NCI-H748 (cell line): ENCODE data around the gene LOC101059915.
A peak's percentile ranks its signal among the peaks of the same experiment; 100 is the strongest.

ENCODE experiments used
- DNase-seq: peaks from one replicate; lab custom pipeline; 2025; ENCODE audit not compliant: unreplicated experiment; lab: John Stamatoyannopoulos, UW

The LOC101059915 gene

GRCh38 chrX:71667328-71668247, at the start of gene LOC101059915:
LOC101059915 (plus strand) TSS chrX:71667546.
- peak; percentile 20 for DNase-seq

DNA sequence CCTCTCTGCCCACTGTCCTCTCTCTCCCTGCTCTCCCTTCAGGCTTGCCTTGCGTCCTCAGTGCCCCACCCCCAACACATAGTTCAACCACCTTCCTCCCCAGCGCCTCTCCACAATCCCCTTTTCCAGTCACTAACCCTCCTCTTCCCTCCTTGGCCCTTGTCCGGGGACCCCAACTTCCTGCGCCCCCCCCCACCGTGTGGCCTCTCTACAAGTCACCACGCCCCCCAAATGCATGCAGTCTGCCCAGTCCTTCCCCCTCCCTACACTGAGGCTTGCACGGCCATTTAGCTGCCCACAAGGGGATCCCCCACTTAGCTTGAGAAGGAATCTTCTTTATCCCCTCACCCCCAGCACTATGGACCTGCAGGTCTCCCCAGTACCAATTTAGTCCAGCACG, 49.6 kb upstream of the LOC101059915 start:
- DNase-seq = no peak

DNA sequence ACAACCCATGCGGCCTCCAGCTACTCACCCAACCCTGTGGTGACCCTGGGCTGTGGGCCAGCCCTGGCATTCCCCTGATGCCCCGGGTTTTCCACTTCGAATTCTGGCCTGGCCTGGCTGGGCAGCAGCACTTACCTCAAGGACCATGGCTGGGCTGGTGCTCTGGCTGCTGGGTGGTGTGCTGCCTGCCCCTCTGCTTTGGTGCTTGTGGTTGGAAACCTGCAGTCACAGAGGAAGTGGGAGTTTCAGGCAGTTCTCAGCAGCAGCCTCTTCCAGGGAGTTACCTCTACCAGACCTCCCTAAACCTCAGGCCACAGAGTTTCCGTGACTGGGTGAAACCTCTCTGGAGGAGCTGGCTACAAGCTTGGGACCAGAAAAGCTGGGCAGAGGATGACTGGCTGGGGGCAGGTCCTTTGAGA, 49.0 kb upstream of the LOC101059915 start, which contains the start of gene CXCR3:
Gene CXCR3, minus strand, starts transcription at position 209 of the 419 bp plus-strand sequence. Its CDS starts 62 bp downstream, at position 147.
- DNase-seq = no peak

DNA sequence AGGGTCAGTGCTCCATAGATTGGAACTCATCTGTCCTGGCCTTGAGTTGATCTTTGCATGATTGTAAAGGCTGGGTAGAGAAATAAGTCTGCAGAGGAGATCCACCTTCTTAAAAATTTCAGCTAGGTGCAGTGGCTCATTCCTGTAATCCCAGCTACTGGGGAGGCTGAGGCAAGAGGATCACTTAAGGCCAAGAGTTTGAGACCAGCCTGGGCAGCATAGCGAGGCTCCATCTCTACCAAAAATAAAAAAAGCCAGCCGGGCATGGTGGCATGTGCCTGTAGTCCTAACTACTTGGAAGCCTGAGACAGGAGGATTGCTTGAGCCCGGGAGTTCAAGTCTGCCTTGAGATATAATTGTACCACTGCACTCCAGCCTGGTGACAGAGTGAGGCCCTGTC, 48.6 kb upstream of the LOC101059915 start:
- no peak for DNase-seq

GRCh38 chrX:71619193-71619592, 48.2 kb upstream of the LOC101059915 start:
- DNase-seq = no peak

GRCh38 chrX:71619986-71620385, 47.4 kb upstream of the LOC101059915 start:
- no peak for DNase-seq

DNA sequence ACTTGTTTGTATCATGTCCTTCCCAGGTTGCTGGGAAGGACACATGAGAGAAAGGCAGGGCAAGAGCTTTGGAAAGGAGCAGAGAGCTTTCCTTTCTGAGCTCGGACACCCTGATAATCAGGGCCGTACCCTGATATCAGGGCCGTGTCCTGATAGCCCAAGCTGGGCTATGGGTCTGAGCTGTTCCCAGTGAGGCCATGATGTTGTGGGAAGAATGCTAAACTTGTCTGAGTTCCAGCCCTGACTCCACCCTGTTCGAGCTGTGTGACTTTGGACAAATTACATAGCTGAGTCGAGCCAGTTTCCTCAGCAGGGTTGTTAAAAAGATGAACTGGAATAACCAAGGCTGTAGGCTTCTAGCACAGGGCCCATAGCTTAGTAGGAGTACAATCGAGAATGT, 45.7 kb upstream of the LOC101059915 start:
- no peak for DNase-seq

DNA sequence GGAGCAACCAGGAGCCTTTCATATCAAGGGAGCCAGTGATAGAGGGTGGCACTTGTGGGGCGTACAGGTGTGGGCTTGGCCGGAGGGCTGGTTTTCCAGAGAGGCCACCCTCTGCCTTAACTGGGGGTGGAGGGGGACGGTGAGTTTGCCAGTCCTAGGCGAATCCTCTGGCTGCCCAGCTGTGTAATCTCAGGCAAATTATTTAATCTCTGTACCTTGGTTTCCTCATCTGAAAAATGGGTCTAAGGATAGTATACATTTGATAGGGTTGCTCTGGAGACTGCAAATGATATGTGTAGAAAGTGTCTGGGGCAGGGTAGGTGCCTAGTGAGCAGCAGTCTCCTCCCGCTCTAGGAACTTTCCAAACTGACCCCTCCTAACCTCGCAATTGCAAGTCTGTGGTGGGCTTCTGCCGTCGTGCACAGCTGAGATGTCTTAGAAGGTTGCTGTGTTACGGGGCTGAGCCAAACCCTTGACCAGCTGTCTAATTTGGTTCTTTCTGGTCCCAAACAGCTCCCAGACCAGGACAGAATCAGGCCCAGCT, 45.2 kb upstream of the LOC101059915 start:
- DNase-seq = no peak

GRCh38 chrX:71622576-71623450, 44.5 kb upstream of the LOC101059915 start:
- no peak for DNase-seq

- no peak for DNase-seq
These were observed 43.6 kb upstream of the LOC101059915 start for GRCh38 chrX:71623714-71624113.

GRCh38 chrX:71625471-71625870, 41.9 kb upstream of the LOC101059915 start:
- DNase-seq = no peak

DNA sequence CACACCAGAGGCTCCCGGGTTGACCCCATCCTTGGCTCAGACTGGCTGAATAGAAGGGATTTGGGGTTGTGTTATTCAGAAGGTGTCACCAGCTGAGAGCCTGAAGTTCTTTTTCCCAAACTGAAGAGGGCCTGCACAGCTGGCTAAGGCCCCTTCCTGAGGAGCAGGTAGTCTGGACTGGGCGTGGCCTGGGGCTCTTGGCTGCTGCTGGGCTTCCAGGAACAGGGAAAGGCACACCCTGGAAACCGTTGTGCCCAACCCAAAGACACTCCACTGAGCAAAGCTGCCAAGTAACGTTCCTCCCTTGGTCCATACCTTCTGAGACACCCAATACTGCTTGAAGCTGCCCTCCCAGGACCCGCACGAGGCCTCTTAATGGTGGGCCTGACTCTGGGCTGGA, 40.8 kb upstream of the LOC101059915 start:
- no peak for DNase-seq

GRCh38 chrX:71627588-71628404, 39.5 kb upstream of the LOC101059915 start:
- no peak for DNase-seq

GRCh38 chrX:71629467-71629866, 37.9 kb upstream of the LOC101059915 start:
- DNase-seq = no peak

GRCh38 chrX:71632923-71633657, 34.3 kb upstream of the LOC101059915 start:
- DNase-seq = peak; percentile 21

- DNase-seq = no peak
These were observed 33.0 kb upstream of the LOC101059915 start for GRCh38 chrX:71634366-71634765.

- DNase-seq = peak; percentile 7
These were observed 30.7 kb upstream of the LOC101059915 start for GRCh38 chrX:71636438-71637252.

DNA sequence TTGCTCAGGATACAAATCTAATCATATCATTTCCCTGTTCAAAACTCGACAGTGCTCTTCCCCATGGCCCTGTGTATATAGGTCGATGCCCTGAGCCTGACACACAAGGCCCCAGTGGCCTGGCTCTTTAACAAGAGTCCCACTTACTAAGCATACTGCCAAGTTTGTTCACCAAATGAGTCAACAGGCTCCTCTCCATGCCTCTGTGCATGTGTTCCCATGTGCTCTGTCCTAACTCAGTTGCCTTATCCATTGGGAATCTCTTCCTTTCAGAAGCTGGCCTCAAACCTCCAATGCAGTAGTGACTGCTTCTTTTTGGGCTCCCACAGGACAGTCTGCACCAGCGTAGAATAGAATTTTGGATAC, 30.1 kb upstream of the LOC101059915 start:
- no peak for DNase-seq

GRCh38 chrX:71637848-71638247, 29.5 kb upstream of the LOC101059915 start:
- DNase-seq = no peak
